Activated CD8-positive, alpha-beta memory T cell treated with anti-CD3 and anti-CD28 coated beads, Interleukin-2, amount 50 U/mL, for 1 hour (primary cell): ENCODE results near the gene SGTA.

ENCODE experiments used
- DNase-seq: peaks from one replicate; pipeline ENCODE4 v3.0.0-alpha.2; 2020; ENCODE audit errors: extremely low read depth

SGTA gene

GRCh38 chr19:2810141-2811091 lies 27.3 kb upstream of the SGTA start:
- no peak for DNase-seq

GRCh38 chr19:2809387-2810140 lies 26.5 kb upstream of the SGTA start:
- DNase-seq, result no peak

GRCh38 chr19:2808129-2808941 lies 25.3 kb upstream of the SGTA start:
- no peak for DNase-seq

GRCh38 chr19:2807379-2808128 lies 24.5 kb upstream of the SGTA start:
- no peak for DNase-seq

- DNase-seq, result no peak
These were observed 23.8 kb upstream of the SGTA start for GRCh38 chr19:2806736-2807378.

- DNase-seq, result no peak
These were observed 23.0 kb upstream of the SGTA start for GRCh38 chr19:2805991-2806649.

GRCh38 chr19:2805261-2805900 lies 22.3 kb upstream of the SGTA start:
- DNase-seq, result no peak

GRCh38 chr19:2804156-2805004 lies 21.3 kb upstream of the SGTA start:
- DNase-seq, result no peak

GRCh38 chr19:2803486-2804155 lies 20.5 kb upstream of the SGTA start:
- no peak for DNase-seq

GRCh38 chr19:2802826-2803225 lies 19.8 kb upstream of the SGTA start:
- DNase-seq, result no peak

- no peak for DNase-seq
These were observed 17.4 kb upstream of the SGTA start for GRCh38 chr19:2800506-2800905.

GRCh38 chr19:2799273-2800020 lies 16.4 kb upstream of the SGTA start:
- no peak for DNase-seq

GRCh38 chr19:2798733-2799132 lies 15.7 kb upstream of the SGTA start:
- no peak for DNase-seq

GRCh38 chr19:2798158-2798685 lies 15.1 kb upstream of the SGTA start:
- DNase-seq, result no peak

GRCh38 chr19:2797280-2797679 lies 14.2 kb upstream of the SGTA start:
- DNase-seq, result no peak

GRCh38 chr19:2796659-2797266 lies 13.7 kb upstream of the SGTA start:
- no peak for DNase-seq
